HG02642 (cell line): Measurements from ENCODE around the gene ECE1.

Experiments used
- ATAC-seq: cut with Tn5 transposase; IDR thresholded peaks from one replicate; pipeline ENCODE4 v1.9.1; 2021; ENCODE audit warnings: mild to moderate bottlenecking; ENCODE audit not compliant: unreplicated experiment, poor library complexity

Gene ECE1

DNA sequence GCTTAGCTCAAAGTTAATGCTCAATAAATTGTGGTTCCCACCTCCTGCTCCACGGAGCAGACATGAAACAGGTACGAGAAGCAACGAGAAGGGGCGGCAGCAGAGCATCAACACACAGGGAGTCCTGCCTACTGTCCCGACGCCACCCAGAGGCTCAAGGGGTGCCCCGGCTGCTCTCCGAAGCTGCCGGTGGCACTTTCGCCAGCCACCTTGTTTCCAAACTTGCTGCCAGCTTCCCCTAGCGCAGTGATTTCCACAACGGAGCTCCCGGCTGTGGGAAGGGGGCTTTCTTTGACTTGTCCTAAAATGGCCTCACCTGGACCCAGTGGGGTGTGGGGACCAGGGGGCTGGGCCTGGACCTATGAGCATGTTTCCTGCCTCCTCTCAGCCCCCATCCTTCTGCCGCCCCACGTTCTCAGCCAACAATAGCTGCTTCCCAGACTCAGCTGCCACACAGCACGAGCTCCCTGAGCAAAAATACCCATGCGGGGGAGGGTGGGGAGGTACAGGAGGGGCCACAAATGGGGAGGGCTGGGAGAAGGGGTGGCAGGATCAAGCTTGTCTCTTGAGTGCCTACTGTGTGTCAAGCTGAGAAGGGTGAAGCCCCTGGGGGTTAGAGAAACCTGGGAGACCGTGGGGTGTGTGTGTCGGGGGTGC is 35.6 kb upstream of the ECE1 start:
- ATAC-seq: no peak

DNA sequence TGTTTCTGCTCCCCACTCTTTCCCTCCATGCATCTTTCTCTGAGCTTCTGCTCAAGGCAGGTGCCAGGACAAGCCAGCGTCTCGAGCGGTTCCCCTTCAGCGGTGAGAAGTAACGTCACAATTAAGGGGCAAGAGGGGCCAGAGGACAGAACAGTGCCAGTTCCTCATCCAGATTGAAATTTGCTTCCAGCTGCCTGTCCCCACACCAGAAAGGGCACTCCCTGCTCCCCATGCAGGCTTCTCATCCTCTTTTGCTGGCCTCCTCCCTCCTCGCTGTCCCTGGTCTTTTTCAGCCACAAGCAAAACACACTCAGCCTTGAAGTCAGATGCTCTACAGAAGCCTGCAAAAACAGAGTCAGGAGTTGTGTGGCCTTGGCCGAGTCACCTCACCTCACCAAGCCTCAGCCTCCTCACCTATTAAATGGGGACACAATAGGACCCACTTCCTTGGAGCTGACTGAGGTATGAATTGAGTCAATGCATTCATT is 35.0 kb upstream of the ECE1 start:
- ATAC-seq: no peak

DNA sequence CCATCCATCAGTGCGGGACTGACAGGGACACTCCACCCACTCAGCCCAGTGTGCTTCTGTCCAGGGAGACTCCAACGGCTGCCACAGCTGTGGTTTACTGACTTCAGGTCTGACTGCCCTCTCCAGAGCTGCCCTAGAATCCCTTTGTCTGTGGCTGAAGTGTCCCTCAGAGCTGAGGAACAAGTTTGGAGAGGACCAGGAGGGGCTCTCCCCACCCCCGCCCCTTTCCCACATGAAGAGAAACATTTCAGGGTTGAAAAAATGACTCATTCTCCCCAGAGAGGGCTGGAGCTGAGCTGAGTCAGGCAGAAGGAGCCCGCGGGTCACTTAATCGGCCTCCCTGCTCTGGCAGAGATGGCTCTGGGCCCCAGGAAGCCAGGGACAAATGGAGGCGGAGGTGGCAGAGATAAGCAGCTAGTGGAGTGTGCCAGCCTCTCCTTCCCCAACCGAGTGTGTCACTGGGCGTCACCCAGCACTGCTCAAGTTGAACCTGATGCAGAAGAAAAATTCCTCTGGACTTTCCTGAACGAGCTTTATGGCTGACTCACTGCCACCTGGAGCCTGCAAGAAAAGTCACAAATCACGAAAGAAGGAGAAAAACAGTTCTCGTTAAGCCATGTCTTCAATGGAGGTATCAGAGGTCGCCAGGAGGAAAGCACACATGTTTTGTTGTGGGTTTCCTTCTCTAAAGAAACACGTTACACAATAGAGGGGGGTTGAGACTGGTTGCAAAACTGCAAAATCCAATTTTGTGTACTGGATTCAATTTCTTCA is 34.3 kb upstream of the ECE1 start:
- ATAC-seq: no peak

DNA sequence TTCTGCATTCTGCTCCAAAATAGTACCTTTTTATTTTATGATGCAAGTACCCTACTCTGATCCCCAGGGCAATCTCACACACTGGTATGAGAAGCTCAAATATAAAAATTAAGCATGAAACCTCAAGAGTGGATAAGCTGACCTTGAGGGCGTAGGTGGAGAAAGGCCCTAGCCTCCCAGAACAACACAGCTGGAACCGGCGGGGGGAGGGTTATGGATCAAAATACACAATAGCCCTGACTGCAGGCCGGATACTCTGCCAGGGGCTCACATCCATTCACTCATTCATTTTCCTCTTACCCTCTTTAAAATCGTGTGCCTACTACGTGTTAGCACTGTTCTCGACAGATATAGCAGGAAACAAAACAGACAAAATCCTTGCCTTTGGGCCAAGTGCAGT is 32.8 kb upstream of the ECE1 start:
- ATAC-seq: no peak

DNA sequence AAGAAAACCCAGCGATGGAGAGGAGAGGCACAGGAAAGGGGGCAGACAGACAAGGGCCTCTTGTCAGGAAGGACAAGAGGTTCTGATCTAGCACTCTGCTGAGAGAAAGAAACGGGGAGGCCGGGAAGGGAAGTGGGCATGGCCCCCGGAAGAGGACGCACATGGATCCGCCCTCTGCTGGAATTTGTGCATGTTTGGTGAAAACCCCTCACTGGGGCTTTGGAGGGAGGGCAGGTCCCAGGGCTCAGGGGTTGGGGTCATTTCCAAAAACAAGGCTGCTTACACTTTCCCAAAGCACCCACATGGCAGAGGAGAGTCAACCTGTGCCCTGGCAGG is 32.4 kb upstream of the ECE1 start:
- no peak for ATAC-seq

DNA sequence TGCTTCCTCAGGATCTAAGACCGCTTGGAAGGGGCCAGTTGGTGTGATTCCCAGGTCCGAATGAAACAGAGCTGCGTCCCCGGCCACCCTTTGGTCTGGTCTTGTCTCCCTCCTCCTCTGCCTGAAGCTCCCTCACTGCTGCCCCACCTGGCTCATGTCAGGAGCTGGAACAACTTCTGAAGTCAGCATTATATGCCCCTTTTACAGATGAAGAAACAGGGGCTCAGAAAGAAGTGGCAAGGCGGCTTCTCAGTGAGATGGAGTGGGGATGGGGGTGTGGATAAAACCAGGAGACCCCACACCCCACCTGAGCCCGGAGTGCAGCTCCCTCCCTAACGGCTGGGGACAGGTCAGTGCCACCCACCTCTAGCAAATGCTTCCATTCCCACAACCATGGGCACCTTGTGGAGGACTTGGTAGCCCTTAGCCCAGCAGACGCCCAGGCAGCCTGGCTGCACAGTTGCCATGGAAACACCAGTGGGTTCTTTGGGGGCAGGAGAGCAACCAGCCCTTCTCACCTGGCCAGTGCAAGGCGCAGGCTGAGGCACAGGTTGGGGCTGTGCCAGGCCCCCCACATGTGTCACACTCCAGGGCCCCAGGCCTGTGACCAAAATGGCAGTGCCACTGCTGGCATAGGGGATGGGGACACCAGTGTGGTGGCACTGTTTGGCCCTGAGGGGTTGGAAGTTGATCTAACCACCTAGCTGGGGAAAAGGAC is 31.9 kb upstream of the ECE1 start:
- ATAC-seq: no peak

DNA sequence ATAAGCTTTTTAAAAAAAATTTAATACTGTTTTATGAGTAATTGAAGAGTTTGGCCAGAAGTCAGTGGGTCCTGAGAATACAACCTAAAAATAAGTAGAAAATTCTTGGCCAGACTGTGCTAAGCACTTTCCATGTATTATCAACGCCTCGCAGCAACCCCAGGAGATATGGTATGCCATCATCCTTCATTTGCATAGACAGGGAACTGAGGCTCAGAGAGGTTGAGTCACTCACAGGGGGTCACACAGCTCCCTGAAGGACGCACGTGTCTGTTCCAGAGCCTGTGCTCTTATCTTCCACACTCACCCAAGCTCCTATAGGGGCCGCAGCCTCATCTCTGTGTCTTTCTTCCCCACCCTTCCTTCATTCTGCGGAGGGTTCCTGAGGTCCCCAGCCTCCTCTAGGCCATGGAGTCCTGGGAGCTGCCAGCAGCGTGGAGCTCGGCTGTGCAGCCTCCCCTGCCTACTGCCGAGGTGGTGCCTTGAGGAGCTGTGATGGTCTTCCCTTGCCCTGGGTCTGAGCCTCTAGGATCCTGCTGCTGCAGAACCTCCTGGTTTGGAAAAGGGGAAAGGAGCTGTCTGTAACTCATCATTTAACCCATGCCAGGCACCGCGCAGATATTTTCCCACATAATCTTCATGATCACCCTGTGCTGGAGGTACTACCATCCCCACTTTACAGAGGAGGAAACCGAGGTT is 30.3 kb upstream of the ECE1 start:
- no peak for ATAC-seq

DNA sequence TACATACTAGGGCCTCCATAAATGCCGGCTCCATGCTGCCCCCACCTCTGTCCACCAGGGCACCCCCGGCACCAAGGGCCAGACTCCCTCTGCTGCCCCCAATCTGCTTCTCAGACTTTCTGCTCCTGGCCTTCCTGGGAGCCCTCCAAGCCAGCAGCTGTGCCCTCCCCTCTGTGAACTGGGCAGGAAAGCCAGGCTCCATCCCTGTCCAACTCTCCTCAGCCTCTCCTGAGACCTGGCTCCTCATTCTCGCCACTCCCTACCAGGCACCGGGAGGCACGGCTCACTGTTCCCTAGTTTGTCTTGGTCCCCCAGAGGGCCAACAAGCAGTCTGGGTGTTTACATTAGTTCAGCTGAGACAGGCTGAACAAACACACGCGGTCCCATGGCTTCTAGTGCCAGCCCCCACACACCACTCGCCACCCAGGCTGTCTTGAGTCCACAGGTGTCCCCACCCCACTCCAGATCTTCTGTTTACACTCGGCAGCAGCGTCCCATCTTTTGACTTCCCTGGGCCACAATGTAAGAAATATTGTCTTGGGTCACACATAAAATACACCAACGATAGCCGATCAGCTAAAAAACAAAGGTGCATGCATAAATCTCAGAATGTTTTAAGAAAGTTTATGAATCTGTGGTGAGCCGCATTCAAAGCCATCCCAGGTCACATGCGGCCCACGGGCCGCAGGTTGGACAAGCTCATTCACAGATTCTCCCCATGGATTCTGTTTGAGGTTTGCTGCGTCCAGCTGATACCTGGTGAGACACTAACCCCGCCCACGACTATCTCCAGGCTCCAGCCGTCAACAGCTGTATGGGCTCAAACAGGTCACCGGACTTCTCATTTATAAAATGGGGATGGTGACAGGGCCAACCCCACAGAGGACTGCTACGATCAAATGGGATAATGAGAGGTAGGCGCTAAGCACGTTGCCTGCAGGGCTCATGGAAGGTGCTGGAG is 29.5 kb upstream of the ECE1 start:
- no peak for ATAC-seq

DNA sequence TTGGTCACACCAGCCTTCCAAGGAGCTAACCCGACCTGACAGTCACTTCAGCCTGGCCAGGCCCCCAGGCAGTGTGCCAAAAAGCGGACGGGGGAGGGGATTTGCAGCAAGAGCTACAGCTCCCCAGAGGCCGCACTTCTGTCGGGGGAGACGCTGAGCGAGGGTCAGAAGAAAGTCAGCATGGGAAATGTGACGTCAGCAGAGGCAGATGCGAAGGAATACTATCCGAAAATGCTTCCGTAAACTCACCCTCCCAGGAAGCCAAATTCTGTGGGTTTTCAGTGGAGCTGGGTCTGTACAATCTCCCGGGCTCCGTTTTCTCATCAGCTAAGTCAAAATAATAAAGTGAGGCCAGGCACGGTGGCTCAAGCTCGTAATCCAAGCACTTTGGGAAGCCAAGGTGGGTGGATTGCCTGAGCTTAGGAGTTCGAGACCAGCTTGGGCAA is 28.5 kb upstream of the ECE1 start:
- ATAC-seq: no peak

DNA sequence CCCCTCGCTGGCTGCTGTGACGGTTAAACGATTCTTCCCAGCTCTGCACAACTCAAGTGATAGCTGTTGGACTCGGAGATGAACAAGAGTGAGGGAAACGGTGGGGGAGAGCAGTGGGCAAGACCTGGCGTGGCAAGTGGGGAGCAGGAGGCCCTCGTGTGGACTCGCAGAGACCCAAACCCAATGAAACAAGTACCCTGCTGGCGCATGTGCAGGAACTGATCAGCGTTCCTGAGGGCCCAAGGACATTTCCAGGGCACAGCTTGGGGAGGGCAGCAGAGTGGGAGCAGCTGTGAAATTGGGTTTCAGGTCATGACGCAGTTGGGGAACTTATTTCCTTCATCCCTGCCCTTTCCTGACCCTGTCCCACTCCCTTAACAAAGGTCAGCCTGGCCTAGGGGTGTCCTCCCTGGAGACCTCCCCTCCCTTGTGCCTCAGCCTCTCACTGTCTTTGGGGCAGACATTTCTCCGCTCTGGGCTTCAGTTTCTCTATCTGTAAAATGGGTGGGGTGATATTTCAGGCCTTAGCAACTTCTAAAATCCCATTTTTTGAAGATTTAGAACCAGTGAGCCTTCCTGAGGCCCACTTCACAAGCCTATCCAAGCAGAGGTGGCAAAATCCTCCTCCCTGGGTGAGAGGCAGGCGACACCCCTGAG is 27.9 kb upstream of the ECE1 start:
- no peak for ATAC-seq

DNA sequence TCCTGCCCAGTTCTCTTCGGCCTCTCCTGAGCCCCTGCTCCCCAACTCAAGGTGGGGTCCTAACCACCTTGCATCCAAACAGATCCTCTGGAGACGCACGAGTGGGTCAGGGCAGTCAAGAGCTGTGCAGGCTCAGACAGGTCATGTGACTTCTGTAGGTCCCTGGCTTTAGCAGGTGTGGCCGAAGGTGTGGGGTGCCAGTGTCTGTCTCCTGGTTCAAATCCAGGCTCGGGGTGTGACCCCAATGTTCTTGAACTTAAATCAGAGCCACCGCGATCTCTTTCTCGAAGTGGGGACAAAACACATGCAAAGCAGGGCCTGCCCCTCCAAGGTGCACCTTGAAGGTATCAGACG is 27.4 kb upstream of the ECE1 start:
- ATAC-seq: no peak

DNA sequence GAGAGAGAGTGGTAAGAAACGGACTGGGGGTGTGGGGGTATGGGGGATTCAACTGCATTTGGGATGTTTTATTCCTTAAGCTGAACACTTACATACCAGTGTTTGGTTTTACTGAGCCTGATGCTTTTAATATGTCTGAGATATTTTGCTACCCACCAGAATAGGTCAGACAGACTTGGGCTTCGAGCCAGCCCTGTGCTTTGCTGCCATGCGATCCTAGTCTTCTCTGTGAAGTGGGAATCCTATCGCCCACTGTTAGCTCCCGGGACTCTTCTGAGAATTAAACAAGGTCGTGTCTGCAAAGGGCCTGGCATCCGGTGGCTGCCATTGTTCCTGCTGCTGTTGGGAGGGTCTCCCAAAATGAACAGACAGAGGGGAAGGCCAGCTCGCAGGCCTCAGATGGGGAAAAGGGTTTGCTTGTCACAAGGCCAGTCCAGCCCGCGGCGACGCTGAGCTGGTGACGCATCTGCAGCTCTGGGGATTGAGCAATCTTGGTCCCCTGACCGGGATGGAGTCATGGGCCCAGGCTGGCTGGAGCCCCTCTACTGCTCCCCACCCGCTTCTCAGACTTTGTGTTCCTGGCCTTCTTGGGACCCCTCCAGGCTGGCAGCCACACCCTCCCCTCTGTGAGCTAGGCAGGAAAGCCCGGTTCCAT is 26.9 kb upstream of the ECE1 start:
- no peak for ATAC-seq

DNA sequence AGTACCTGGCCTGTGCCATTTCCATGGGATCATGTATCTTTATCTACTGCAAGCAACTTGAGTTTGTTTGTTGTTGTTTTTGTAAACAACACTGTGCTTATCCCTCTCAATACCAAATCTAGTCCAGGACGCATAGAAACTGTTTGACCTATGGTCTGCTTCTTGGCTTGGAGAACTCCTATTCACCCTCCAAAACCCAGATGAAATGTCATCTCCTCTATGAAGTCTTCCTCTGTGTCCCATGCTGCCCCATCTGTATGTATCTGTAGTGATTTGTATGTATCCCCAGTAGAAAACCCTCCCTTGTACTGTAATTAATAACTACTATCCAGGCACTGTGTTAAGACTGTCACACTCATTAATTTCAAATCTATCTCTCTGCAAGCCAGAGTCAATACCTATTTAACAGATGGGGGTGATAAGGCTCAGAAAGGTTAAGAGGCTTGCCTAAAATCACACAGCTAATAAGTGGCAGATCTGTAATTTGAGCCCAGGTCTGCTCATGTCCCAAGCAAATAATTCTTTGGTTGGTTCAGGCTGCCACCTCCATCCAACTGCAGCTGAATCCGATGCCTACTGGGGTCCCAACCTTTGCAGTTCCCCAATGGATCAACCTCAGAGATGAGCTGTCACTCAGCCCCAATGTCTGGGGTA is 24.6 kb upstream of the ECE1 start:
- no peak for ATAC-seq

DNA sequence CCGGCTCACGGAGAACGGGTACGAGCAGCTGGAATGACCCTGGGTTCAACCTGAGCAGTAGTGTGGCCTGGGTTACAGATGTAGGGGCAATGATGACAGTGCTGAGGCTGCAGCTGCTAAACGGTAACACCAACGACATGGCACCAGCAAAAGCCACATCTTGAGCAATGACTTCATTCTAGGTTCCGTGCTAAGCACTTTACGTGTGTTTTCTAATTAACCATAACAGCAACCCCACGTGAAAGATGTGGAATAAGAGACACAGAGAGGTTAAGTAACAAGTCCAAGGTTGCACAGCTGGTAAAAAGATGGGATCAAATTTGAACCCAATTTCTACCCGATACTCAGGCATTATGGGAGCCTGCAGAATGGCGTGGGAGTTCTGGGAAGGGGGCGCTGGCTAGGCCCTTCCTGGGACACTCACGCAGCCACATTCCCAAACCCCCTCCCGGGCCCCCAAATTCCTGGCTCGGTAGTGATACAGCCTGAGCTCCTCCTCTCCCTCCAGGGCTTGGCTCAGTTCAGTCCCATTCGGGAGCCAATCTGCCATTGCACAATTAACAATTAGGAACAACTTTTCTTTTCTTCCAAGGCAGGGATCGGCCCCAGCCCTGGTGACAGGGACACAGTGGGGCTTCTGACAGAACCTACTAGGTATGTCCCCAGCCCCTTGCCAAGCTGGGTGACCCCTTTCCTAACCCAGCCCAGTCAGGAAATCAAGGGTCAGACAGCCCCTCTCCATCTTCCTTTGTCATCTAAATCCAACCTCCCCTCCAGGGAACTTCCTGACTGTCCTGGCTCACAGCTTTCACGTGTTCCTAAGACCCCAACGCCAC is 23.8 kb upstream of the ECE1 start:
- no peak for ATAC-seq

DNA sequence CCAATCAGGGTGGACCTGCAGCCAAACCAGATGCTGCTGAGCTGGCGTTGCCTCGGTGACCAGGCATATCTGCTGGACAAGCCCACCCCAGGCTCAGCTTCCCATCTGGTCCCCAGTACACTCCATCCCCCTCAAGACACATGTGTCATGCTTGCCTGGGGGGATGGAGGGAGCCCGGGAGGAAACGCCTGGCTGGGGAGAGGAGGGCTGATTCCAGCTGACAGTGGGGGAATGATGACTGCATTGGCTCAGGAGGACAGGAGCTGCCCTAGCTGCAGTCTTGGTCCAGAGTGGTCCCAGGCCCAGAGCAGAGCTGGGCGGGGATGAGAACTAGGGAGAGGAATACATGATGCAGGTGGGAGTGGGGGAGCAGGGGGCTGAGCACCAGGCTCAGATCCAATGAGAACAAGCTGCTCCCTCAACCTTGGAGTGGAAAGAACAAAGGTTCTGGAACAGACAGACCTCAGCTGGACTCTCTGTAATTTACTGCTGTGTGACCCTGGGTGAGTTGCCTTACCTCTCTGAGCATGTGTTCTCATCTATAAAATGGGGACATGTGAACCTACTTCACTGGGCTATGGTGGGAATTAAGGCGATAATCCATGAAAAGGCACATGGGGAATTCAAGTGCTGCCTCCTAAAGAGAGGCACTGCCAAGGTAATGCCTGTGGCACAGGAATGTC is 23.1 kb upstream of the ECE1 start:
- ATAC-seq: no peak

DNA sequence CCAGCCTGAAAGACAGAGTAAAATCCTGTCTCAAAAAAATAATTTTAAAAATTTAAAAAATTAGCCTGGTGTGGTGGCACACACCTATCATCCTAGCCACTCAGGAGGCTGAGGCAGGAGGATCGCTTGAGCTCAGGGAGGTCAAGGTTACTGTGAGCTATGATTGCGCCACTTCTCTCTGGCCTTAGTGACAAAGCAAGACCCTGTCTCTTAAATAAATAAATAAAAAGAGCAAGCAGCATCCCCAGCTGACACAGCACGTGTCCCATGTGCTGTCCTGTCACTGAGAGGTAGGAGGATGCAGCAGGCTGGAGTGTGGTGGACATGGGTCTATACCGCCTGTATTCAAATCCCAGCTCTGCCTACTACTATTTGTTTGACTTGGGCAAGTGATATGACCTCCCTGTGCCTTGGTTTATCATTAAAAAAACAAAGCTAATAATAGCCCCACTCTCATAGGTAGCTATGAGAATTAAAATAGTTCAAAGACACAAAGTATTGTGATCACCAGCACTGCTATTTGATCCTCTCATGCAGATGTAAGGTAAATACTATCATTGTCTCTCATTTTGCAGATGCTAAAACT is 22.2 kb upstream of the ECE1 start:
- no peak for ATAC-seq

DNA sequence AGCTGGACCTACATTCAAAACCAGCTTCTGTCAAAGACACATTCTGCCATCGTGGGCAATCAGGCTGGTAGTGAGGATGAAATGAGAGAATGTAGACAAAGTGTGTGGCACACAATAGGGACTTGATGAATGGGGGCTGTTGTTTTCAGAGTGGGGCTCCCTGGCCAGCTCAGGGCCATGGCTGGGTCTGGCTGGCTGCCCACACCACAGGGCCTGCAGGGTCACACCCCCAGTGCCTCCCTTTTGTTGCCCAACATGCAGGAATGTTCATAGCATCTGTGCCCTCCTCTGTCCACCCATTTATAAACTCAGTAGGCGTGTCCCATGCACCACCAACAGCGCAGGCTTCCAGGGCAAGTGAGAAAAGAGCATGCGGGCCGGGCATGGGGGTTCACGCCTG is 20.8 kb upstream of the ECE1 start:
- no peak for ATAC-seq
